Kidney (tissue), 14 donors: Measurements from ENCODE around the gene PLD5. TPM values are rescaled to one million over a fixed set of nuclear protein-coding genes. Genes with fewer than 3 reads are reported as not detected.
A peak's percentile ranks its signal among the peaks of the same experiment; 100 is the strongest.
"Not testable (repeated sequence)": the region's sequence is repeated elsewhere in the genome, so short reads cannot be mapped to it uniquely, and the experiment has no call there.

Source experiments
- DNase-seq, 5 donors: peaks; one replicate each; pipeline ENCODE4 v3.0.0-alpha.2; 2013 to 2020
- FAIRE-seq: peaks from 2 replicates; lab custom pipeline; 2012; peaks lifted over from hg19 to GRCh38; lab: Jason Lieb, UNC
- H3K27ac ChIP-seq, 2 donors: one replicate each; pipeline ENCODE4 v1.7.0; 2013; ENCODE audit warnings: low read depth in 2 of 2, low read length in 2 of 2, inconsistent platforms in 1 of 2
- H3K27me3 ChIP-seq: one replicate; pipeline ENCODE4 v1.7.1; 2013; ENCODE audit warnings: low read length, inconsistent platforms; ENCODE audit not compliant: control insufficient read depth, insufficient read depth
- H3K36me3 ChIP-seq, 3 donors: one replicate each; pipeline versions ENCODE4 v1.7.0 to v1.7.1; 2013; ENCODE audit warnings: low read length in 3 of 3, control low read depth in 1 of 3, inconsistent platforms in 1 of 3; ENCODE audit not compliant: insufficient read depth in 3 of 3, control insufficient read depth in 2 of 3
- H3K4me1 ChIP-seq, 3 donors: one replicate each; pipeline versions ENCODE4 v1.7.0 to v1.7.1; 2013; ENCODE audit warnings: low read length in 3 of 3, inconsistent platforms in 1 of 3, low read depth in 1 of 3; ENCODE audit not compliant: control insufficient read depth in 2 of 3, insufficient read depth in 2 of 3
- H3K4me3 ChIP-seq, 3 donors: one replicate each; pipeline versions ENCODE4 v1.7.0 to v1.8.1; 2013; ENCODE audit warnings: low read length in 3 of 3, control low read depth in 1 of 3, inconsistent platforms in 1 of 3
- H3K9ac ChIP-seq, 3 donors: one replicate each; pipeline versions ENCODE4 v1.7.0 to v1.7.1; 2013; ENCODE audit warnings: low read length in 3 of 3, control low read depth in 1 of 3, inconsistent platforms in 1 of 3
- H3K9me3 ChIP-seq, 3 donors: one replicate each; pipeline versions ENCODE4 v1.7.0 to v1.7.1; 2013; ENCODE audit warnings: low read length in 3 of 3, control low read depth in 1 of 3, inconsistent platforms in 1 of 3; ENCODE audit not compliant: control insufficient read depth in 2 of 3, insufficient read depth in 1 of 3
- CTCF ChIP-seq: IDR thresholded peaks from 3 replicates; pipeline ENCODE4 v1.5.1; 2012; ENCODE audit warnings: mild to moderate bottlenecking, moderate library complexity, borderline replicate concordance; ENCODE audit not compliant: insufficient read depth; ENCODE audit errors: extremely low read depth
- intact Hi-C: fragments of 100-400 bp; cut with DNase I; formaldehyde crosslinking; loops from one replicate; pipeline ENCODE4 v1.11.1; 2022
- polyA plus RNA-seq: library from polyadenylated mRNA; stranded (reverse); fragments of 350-450 nt; fragmentation: Illumina TruSeq; extraction: RNeasy Lipid Tissue Mini Kit (QIAGEN cat#74804); gene quantifications from one replicate; pipeline ENCODE4 v1.2.3, GENCODE V29; 2014; ENCODE audit warnings: low read depth, low replicate concordance; ENCODE audit not compliant: insufficient read depth
- total RNA-seq: library from RNA; stranded (reverse); fragmentation: NEBNext Ultra II Directional; extraction: Animal tissue kit (Norgen Biotek cat#: 25700); gene quantifications from one replicate; pipeline ENCODE4 v1.2.1, GENCODE V29; 2021
- donor health status: control.
- donor health status: control.
- donor health status: control.
- donor health status: control.
- donor health status: control.
- donor health status: DM: yes; HTN: yes; CAD: no.
- donor health status: Normal renal cell carcinoma (clear cell type).

PLD5 gene
- total and polyA plus RNA-seq, 2 donors from 2014 or later = 0.24 to 0.47 TPM

- Histone ChIP-seq H3K9me3 (peaks cover 0 to 7% (median 0%) of the 10 kb centered on the region in 3 donors), H3K36me3 (no peaks in the 10 kb centered on the region), H3K4me1 (no peaks in the 10 kb centered on the region), H3K27ac (no peak overlapping the region), H3K9ac (no peak overlapping the region), H3K4me3 (no peak overlapping the region), H3K27me3 (no peaks in the 10 kb centered on the region)
- intact Hi-C loops = no loop called here
- no peak for DNase-seq
- FAIRE-seq = no peak
- TF ChIP-seq CTCF = no peak
Observed at GRCh38 chr1:242212401-242212800, 312.1 kb downstream of the PLD5 start.

- Histone ChIP-seq H3K9me3 (peaks cover 0 to 1% (median 0%) of the 10 kb centered on the region in 3 donors), H3K36me3 (no peaks in the 10 kb centered on the region), H3K9ac (no peak overlapping the region), H3K4me1 (no peaks in the 10 kb centered on the region), H3K27me3 (no peaks in the 10 kb centered on the region), H3K4me3 (no peak overlapping the region), H3K27ac (no peak overlapping the region)
- FAIRE-seq = no peak
- intact Hi-C loops = no loop called here
- no peak for TF ChIP-seq CTCF
- DNase-seq = peak in 1 of 5 donors; percentile 26
Observed at GRCh38 chr1:242211254-242212022, 313.1 kb downstream of the PLD5 start.

GRCh38 chr1:242210316-242210715, 314.2 kb downstream of the PLD5 start:
- FAIRE-seq, H3K36me3 ChIP-seq, intact Hi-C loops: not testable (repeated sequence)

GRCh38 chr1:242209063-242209462, 315.4 kb downstream of the PLD5 start:
- intact Hi-C loops = no loop called here
- DNase-seq = peak in 3 of 5 donors; percentile 15 to 43 (median 41)
- no peaks in the 10 kb centered on the region for H3K36me3 ChIP-seq
- no peak for FAIRE-seq
- no peak overlapping the region for H3K27ac ChIP-seq
- no peaks in the 10 kb centered on the region for H3K4me1 ChIP-seq
- no peaks in the 10 kb centered on the region for H3K9me3 ChIP-seq
- no peak overlapping the region for H3K4me3 ChIP-seq
- no peak overlapping the region for H3K9ac ChIP-seq
- no peaks in the 10 kb centered on the region for H3K27me3 ChIP-seq
- no peak for TF ChIP-seq CTCF

More at GRCh38 chr1:242210316-242210715, 314.2 kb downstream of the PLD5 start:
- DNase-seq, H3K4me3 ChIP-seq, H3K9me3 ChIP-seq, H3K9ac ChIP-seq, H3K27ac ChIP-seq, H3K4me1 ChIP-seq, H3K27me3 ChIP-seq: not testable (repeated sequence)
